Sigmoid colon (tissue), 4 donors: ENCODE measurements around the gene FBXL4.

Experiments
- EP300 ChIP-seq, 4 donors: sonication (generic); formaldehyde crosslinking; IDR thresholded peaks; one replicate each; pipeline ENCODE4 v1.6.1; 2017; ENCODE audit warnings: antibody characterized with exemption in 4 of 4
- POLR2A ChIP-seq, 2 donors: fragments of 450-650 bp; IDR thresholded peaks; one replicate each; pipeline ENCODE4 v1.6.1; 2016; ENCODE audit warnings: antibody characterized with exemption in 2 of 2, mild to moderate bottlenecking in 2 of 2, moderate library complexity in 2 of 2
- POLR2AphosphoS5 ChIP-seq, 4 donors: sonication (generic); formaldehyde crosslinking; IDR thresholded peaks; one replicate each; pipeline ENCODE4 v1.6.1; 2017; ENCODE audit warnings: antibody characterized with exemption in 4 of 4
- TF ChIP-seq, protein P1 (sequence below), 4 experiments: fragments of 450-650 bp in 3 of 4; fragments of 200-600 bp in 1 of 4; IDR thresholded peaks; one replicate each; pipeline ENCODE4 v1.5.1; 2016 to 2019; ENCODE audit warnings: antibody characterized with exemption in 4 of 4, mild to moderate bottlenecking in 3 of 4, moderate library complexity in 2 of 4

DNA sequence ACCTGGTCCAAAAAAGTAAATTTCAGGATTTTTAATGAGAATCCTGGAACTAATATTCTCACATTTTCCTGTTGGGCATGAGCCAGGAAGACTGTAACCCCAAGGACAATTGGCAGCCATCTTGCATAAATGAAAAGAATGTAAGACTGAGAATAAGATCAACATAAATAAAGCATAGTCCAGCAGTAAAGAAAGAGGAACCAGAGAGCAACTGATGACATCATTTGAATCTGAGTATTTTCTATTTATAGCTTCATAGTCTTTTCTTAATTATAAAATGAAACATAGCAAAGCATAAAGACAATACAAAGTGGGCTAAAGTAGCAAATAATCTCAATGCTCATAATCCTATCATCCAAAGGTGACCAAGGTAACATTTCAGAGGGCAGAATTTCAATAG lies 26.6 kb upstream of the FBXL4 start:
- TF ChIP-seq, protein P1, sequence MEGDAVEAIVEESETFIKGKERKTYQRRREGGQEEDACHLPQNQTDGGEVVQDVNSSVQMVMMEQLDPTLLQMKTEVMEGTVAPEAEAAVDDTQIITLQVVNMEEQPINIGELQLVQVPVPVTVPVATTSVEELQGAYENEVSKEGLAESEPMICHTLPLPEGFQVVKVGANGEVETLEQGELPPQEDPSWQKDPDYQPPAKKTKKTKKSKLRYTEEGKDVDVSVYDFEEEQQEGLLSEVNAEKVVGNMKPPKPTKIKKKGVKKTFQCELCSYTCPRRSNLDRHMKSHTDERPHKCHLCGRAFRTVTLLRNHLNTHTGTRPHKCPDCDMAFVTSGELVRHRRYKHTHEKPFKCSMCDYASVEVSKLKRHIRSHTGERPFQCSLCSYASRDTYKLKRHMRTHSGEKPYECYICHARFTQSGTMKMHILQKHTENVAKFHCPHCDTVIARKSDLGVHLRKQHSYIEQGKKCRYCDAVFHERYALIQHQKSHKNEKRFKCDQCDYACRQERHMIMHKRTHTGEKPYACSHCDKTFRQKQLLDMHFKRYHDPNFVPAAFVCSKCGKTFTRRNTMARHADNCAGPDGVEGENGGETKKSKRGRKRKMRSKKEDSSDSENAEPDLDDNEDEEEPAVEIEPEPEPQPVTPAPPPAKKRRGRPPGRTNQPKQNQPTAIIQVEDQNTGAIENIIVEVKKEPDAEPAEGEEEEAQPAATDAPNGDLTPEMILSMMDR (IDR thresholded peaks at IDR 0.05): no peak
- TF ChIP-seq POLR2AphosphoS5 (IDR thresholded peaks at IDR 0.05) (no peak), POLR2A (IDR thresholded peaks at IDR 0.05) (no peak), EP300 (IDR thresholded peaks at IDR 0.05) (no peak)
